HL-60 (cell line): ENCODE data around the gene SMIM22.

Source experiments
- DNase-seq, 2 experiments: peaks; one replicate each; pipeline ENCODE4 v3.0.0-alpha.2; 2010 to 2020; ENCODE audit warnings: low read depth in 1 of 2, low spot score in 1 of 2
- H3K27ac ChIP-seq: fragments of 250-450 bp; sonication (Bioruptor Pico); replicated peaks from 2 replicates; pipeline ENCODE4 v1.5.1; 2020; ENCODE audit warnings: mild to moderate bottlenecking, moderate library complexity
- H3K27me3 ChIP-seq: fragments of 250-450 bp; sonication (Bioruptor Pico); 2 replicates; pipeline ENCODE4 v1.5.1; 2021; ENCODE audit warnings: mild to moderate bottlenecking, moderate library complexity; ENCODE audit not compliant: insufficient read depth, poor library complexity, severe bottlenecking
- H3K4me3 ChIP-seq: replicated peaks from 2 replicates; pipeline ENCODE4 v1.5.1; 2011; ENCODE audit warnings: mild to moderate bottlenecking, control low read depth, low read length; ENCODE audit not compliant: insufficient read depth
- GABPA ChIP-seq: IDR thresholded peaks from 2 replicates; pipeline ENCODE4 v1.6.1; 2012; ENCODE audit warnings: low read depth
- POLR2AphosphoS5 ChIP-seq: IDR thresholded peaks from 2 replicates; pipeline ENCODE4 v1.6.1; 2012; ENCODE audit warnings: low read depth
- SPI1 ChIP-seq: IDR thresholded peaks from 2 replicates; pipeline ENCODE4 v1.6.1; 2012; ENCODE audit warnings: low read depth, mild to moderate bottlenecking, borderline replicate concordance
- TF ChIP-seq, protein P1 (sequence below): IDR thresholded peaks from 2 replicates; pipeline ENCODE4 v1.6.1; 2012; ENCODE audit warnings: low read depth; ENCODE audit not compliant: insufficient replicate concordance
- TF ChIP-seq, protein P2 (sequence below): IDR thresholded peaks from one replicate; pipeline ENCODE4 v1.5.1; 2011; ENCODE audit warnings: low read length, control low read depth, inconsistent platforms; ENCODE audit not compliant: insufficient read depth

The SMIM22 gene

DNA sequence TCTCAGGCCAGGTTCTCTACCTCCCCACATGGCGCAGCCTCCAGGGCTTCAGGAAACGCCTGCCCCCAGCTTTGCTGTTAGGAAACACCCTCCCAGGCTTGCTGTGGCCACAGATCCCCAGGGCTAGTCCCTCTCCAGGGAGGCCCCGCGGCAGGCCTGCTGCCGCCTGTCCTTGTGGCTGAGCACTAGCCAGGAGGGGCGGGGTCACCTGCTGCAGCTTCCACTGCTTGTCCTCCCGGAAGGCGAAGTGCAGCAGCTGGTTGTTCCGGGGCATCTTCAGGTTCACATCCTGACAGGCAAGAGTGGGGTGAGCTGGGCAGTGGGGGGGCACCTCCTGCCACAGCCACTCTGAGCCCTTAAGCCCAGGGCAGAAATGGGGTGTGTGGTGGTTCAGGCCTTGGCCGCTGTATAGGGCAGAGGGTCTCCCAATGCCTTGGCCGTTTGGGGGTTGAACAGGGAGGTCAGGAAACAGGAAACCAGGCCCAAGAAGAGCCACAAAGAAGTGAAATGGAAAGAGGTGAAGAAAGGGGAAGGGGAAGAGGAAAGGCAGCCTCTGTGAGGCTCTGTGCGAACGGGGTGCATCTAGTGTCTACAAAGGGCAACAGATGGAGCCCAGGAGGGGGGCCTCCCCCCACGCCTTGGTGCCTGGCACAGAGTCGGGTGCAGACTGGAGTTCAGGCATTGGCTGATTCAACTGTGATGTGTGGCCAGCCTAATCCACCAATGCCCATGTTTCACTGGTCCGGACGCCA is 5.3 kb downstream of the SMIM22 start:
- Histone ChIP-seq H3K27me3 (no peaks in the 10 kb centered on the region), H3K4me3 (peak overlapping the region; percentile 71), H3K27ac (peak overlapping the region; percentile 81)
- DNase-seq = peak; percentile 88 to 94
- TF ChIP-seq, protein P1, sequence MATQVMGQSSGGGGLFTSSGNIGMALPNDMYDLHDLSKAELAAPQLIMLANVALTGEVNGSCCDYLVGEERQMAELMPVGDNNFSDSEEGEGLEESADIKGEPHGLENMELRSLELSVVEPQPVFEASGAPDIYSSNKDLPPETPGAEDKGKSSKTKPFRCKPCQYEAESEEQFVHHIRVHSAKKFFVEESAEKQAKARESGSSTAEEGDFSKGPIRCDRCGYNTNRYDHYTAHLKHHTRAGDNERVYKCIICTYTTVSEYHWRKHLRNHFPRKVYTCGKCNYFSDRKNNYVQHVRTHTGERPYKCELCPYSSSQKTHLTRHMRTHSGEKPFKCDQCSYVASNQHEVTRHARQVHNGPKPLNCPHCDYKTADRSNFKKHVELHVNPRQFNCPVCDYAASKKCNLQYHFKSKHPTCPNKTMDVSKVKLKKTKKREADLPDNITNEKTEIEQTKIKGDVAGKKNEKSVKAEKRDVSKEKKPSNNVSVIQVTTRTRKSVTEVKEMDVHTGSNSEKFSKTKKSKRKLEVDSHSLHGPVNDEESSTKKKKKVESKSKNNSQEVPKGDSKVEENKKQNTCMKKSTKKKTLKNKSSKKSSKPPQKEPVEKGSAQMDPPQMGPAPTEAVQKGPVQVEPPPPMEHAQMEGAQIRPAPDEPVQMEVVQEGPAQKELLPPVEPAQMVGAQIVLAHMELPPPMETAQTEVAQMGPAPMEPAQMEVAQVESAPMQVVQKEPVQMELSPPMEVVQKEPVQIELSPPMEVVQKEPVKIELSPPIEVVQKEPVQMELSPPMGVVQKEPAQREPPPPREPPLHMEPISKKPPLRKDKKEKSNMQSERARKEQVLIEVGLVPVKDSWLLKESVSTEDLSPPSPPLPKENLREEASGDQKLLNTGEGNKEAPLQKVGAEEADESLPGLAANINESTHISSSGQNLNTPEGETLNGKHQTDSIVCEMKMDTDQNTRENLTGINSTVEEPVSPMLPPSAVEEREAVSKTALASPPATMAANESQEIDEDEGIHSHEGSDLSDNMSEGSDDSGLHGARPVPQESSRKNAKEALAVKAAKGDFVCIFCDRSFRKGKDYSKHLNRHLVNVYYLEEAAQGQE = peak; percentile 27
- peak; percentile 66; the same call in 1 of the 2 replicates for TF ChIP-seq POLR2AphosphoS5
- TF ChIP-seq, protein P2, sequence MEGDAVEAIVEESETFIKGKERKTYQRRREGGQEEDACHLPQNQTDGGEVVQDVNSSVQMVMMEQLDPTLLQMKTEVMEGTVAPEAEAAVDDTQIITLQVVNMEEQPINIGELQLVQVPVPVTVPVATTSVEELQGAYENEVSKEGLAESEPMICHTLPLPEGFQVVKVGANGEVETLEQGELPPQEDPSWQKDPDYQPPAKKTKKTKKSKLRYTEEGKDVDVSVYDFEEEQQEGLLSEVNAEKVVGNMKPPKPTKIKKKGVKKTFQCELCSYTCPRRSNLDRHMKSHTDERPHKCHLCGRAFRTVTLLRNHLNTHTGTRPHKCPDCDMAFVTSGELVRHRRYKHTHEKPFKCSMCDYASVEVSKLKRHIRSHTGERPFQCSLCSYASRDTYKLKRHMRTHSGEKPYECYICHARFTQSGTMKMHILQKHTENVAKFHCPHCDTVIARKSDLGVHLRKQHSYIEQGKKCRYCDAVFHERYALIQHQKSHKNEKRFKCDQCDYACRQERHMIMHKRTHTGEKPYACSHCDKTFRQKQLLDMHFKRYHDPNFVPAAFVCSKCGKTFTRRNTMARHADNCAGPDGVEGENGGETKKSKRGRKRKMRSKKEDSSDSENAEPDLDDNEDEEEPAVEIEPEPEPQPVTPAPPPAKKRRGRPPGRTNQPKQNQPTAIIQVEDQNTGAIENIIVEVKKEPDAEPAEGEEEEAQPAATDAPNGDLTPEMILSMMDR = no peak
- TF ChIP-seq SPI1 = peak; percentile 87
- peak; percentile 82 for TF ChIP-seq GABPA

DNA sequence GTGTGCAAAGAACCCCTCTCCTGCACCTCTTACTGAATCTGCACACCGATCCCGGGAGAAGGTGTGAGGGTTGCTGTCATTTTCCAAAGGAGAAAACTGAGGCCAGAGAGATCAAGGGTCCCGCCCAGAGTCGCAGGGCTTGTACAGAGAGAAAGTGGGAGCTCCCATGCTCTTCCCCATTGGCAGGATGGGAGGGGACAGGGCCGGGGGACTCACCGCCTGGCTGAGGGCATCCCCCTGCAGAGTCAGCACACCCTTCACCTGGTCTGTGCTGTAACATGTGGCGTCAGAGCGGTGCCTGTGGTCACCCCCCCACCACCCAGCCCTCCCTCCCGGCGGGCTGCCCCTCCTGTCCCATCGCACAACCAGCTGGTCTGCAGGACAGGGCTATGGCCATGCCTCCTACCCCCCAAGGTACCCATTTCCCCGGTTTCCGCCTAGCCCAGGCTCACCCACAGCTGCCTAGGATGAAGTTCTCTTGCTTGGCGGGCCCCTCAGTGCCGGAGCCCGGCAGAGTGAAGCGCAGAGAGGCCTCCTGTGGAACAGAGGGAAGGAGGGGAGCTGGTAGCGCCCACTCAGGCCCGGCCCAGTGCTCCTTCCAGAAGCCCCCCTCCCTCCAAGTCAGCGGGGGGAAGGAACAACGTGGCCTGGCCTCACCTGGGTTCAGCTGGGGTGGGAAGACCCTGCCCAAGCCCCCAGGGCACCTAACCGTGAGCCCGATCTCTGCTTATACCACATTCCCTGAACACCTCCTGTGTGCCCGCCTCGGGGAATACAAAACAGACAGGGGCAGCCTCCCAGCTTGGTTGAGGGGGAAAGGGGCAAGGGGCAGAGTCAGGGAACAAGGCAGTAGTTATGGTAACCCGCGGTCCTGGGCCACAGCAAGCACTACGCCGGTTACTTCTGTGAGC is 6.1 kb downstream of the SMIM22 start:
- Histone ChIP-seq H3K4me3 (peak overlapping the region; percentile 71), H3K27me3 (no peaks in the 10 kb centered on the region), H3K27ac (peak overlapping the region; percentile 81)
- DNase-seq = no peak
- TF ChIP-seq SPI1 = no peak

DNA sequence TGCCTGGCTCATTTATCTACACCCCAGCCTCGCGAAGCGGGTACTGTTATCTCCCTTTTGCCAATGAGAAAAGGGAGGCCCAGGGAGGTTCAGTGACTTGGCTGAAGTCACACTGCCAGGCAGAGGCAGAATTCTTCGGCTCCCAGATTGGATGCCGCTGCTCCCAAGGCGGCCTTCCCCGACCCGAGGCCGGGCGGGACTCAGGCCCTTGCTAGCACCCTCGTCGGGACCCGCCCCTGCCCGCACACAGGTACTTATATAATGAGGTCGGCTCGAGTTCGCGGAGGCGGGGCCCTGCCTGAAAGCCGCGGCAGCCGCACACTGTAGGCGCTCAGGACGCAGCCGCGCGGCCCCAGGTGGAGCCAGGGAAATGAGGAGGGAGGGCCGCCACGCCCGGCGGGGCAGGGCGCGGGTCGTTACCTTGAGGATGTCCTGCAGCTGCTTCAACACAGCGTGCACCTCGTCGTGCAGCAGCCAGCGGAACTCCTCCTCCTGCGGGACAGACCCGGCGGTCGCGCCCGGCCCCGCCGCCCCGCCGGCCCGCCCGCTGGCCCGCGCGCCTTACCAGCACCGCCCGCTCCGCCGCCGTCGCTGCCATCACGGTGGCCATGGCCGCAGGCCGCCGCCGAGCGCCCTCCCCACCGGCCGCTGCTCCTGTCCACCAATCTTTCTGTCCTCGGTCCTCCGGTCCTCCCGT is 6.9 kb downstream of the SMIM22 start, which contains the start of gene ROGDI:
Gene ROGDI (minus strand): TSS at position 672 of the 697 bp plus-strand sequence. CDS start 62 bp downstream, at position 610.
- Histone ChIP-seq H3K27ac (peak within 1 kb of the TSS; percentile 85), H3K4me3 (peak within 1 kb of the TSS; percentile 71), H3K27me3 (no peaks in the 10 kb centered on the region)
- TF ChIP-seq, protein P1 = no peak
- TF ChIP-seq SPI1 (no peak), POLR2AphosphoS5 (no peak), GABPA (no peak)
- TF ChIP-seq, protein P2 = no peak
- peak; percentile 61 to 82 for DNase-seq
